Lower leg skin (tissue), 3 donors: ENCODE measurements around the gene EIPR1.

ENCODE experiments used
- POLR2A ChIP-seq, 2 donors: fragments of 450-650 bp; IDR thresholded peaks; one replicate each; pipeline ENCODE4 v1.6.1; 2016 to 2017; ENCODE audit warnings: antibody characterized with exemption in 2 of 2, mild to moderate bottlenecking in 1 of 2, moderate library complexity in 1 of 2
- TF ChIP-seq, protein P1 (sequence below), 3 donors: fragments of 450-650 bp; IDR thresholded peaks; one replicate each; pipeline ENCODE4 v1.5.1; 2016; ENCODE audit warnings: antibody characterized with exemption in 3 of 3, mild to moderate bottlenecking in 3 of 3, moderate library complexity in 2 of 3

DNA sequence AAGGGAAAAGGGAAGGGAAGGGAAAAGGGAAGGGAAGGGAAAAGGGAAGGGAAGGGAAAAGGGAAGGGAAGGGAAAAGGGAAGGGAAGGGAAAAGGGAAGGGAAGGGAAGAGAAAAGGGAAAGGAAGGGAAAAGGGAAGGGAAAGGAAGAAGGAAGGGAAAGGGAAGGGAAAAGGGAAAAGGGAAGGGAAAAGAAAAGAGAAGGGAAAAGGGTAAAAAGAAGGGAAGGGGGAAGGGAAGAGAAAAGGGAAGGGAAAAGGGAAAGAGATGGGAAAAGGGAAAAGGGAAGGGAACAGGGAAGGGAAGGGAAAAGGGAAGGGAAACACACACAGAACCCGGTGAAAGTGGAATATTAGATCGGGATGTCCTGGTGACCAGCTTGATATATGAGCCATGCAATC, 40.8 kb downstream of the EIPR1 start:
- no peak for TF ChIP-seq POLR2A (IDR thresholded peaks at IDR 0.05)
- TF ChIP-seq, protein P1, sequence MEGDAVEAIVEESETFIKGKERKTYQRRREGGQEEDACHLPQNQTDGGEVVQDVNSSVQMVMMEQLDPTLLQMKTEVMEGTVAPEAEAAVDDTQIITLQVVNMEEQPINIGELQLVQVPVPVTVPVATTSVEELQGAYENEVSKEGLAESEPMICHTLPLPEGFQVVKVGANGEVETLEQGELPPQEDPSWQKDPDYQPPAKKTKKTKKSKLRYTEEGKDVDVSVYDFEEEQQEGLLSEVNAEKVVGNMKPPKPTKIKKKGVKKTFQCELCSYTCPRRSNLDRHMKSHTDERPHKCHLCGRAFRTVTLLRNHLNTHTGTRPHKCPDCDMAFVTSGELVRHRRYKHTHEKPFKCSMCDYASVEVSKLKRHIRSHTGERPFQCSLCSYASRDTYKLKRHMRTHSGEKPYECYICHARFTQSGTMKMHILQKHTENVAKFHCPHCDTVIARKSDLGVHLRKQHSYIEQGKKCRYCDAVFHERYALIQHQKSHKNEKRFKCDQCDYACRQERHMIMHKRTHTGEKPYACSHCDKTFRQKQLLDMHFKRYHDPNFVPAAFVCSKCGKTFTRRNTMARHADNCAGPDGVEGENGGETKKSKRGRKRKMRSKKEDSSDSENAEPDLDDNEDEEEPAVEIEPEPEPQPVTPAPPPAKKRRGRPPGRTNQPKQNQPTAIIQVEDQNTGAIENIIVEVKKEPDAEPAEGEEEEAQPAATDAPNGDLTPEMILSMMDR (IDR thresholded peaks at IDR 0.05): no peak
